HS-27A (cell line): ENCODE results near the gene LRIG2.
"Not testable (repeated sequence)": the region's sequence is repeated elsewhere in the genome, so short reads cannot be mapped to it uniquely, and the experiment has no call there.

ENCODE experiments used
- DNase-seq: peaks from one replicate; pipeline ENCODE4 v3.0.0-alpha.2; 2012; ENCODE audit warnings: low read depth, missing footprints

LRIG2 gene

DNA sequence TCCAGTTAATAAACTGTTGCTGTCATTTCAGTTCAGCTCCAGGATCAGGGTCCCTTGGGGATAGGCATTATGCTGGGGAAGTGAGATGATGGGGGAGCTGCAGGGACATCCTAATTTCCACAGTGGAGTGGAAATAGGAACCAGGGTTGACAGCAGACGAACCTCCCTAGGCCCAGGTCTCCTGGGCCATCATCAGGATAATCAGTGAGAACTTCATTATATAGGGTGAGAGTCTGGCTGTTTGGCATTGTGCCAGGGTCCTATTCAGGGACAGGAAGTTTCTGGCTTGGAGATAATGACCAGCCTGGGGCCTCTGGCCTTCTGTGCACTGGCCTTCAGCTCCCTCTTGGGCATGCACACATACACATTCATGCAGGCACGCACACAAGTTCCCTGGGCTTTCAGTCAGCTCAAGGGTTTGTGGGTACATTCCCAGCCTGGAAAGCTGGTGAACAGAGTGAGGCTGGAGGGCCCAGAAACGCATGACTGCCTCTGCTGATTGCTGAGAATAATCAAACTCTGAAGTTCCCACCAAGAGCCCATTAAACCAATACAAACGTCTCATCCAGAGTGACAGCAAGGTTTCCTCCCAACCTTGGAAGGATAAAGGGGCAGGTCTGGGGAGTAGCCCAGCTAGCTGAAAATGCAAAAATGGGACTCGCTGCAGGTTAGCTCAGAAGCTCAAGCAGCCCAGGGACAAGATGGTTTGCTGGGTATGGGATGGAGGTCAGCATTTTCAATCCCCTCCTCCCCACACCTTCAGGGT lies 13.9 kb upstream of the LRIG2 start:
- DNase-seq, result no peak

DNA sequence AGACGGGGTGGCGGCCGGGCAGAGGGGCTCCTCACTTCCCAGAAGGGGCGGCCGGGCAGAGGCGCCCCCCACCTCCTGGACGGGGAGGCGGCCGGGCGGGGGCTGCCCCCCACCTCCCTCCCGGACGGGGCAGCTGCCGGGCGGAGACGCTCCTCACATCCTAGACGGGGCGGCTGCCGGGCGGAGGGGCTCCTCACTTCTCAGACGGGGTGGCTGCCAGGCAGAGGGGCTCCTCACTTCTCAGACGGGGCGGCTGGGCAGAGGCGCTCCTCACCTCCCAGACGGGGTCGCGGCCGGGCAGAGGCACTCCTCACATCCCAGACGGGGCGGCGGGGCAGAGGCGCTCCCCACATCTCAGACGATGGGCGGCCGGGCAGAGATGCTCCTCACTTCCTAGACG lies 9.5 kb upstream of the LRIG2 start:
- DNase-seq, result not testable (repeated sequence)

DNA sequence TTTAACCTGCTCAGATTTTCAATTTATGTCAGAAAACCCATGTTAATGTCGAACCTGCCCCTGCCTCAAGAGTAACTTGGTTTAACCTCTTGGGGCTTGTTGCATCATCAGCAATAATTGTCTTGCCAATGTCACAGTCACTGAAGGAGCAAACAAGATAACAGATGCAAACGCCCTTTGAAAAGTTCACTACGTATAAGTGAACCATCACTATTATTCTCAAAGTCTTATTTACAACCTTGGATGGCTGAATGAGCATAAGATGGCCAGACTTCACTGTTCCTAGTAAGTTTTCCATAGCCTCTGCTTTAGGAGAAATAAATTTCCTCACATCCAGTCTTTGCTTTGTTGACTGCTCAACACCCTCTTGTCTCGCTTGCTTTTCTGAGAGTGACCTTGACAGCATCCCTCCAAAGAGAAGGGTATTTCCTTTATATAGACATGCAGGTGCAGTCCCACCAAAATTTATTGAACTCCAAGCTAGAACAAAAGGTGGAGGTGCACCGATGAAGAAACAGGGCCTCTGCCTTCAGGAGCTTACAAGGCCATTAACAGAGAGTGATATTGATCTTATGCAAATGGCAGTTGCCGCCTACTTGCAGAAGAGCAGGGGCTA lies 749 bp upstream of the LRIG2 start:
- no peak for DNase-seq

DNA sequence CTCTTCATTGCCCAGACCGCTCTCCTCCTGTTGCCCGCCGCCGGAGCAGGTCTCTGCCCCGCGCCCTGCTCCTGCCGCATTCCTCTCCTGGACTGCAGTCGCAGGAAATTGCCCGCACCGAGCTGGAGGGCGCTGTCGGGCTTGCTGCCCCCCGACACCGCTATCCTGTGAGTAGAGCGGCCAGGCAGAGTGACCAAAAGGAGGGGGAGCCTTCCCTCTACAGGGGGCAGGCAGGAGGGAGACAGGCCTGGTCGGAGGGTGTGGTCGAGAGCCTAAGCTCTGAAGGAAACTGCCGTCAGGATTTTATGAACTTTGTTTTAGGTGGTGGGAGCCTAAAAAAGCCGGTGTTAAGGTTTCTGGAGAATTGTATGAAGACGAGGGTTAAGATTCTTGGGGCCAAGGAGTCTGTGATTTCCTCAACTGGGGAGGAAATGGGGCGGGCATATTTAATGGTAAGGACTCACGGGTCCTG lies 517 bp downstream of the LRIG2 start:
- no peak for DNase-seq

DNA sequence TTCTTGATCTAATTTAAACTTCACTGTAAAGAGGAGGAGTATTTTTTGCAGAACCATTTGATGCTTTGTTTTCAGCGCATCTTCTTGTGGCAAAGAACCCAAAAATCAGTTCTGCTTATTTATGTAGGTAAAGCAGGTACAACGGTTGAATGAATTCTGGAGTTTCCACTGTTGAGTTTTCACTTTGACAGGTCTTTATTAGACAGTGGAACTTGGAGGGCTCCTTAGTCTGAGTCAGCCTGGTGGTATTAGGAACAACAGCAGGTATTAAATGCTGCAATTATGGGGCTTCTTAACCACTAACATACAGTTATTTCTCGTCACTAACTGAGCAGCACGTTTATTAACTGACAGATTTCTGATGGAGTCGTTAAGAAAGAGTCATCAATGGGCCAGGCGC lies 1.2 kb downstream of the LRIG2 start:
- no peak for DNase-seq

DNA sequence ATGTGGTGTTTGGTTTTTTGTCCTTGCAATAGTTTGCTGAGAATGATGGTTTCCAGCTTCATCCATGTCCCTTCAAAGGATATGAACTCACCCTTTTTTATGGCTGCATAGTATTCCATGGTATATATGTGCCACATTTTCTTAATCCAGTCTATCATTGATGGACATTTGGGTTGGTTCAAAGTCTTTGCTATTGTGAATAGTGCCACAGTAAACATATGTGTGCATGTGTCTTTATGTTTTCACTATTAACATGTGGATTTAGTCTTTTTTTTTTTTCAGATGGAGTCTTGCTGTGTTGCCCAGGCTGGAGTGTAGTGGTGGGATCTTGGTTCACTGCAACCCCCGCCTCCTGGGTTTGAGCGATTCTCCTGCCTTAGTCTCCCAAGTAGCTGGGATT lies 5.0 kb downstream of the LRIG2 start:
- not testable (repeated sequence) for DNase-seq

DNA sequence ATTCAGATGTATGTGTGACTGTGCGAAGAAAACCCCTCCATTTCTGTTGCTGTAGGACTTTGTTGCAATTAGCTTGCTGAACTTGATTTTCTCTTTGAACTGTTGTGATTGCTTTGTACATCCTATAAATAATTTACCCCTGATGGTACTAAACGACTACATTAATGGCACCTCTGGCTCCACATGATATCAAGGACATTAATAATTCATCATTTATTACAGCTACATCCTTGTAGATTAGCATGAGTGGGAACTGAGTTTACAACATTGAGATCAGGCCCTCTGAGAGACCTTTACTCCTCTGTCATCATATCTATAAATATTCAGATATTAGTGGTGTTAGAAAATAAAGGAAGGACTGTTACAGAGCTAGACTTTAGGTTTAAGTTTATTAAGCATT lies 13.5 kb downstream of the LRIG2 start:
- DNase-seq, result no peak

DNA sequence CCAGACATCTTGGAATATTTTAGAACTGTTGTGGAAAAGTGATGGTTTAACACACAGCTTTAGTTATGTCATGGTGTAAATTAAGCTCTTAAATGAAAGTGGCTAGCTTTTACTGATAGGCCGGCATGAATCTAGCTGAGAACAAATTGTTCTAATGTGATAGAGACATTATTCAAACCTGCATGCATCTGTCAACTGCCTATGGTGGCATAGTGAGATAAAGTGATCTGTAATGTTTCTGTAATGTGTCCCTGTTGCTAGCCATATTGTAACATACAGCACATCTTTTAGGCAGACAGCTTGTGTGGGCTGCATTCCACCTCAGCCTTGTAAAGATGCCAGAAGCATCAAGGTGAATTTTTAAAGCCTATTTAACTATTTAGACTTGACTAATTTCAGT lies 16.0 kb downstream of the LRIG2 start:
- DNase-seq, result no peak

DNA sequence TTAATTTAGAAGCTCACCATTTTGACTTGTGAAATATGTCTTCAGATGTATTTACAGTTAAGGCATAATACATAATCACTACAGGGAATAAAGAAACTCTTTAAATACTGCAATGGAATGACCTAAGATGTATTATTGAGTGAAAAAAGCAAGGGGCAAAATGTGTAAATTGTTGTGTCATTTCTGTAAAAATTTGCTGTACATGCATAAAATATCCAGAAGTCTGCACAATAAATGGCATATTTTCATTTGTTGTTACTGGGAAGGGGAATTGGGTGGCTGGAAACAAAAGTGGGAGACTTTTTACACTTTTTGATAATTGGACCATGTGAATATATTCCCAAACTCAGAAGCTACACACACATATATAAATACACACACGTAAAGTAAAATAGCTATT lies 17.1 kb downstream of the LRIG2 start:
- DNase-seq, result no peak

DNA sequence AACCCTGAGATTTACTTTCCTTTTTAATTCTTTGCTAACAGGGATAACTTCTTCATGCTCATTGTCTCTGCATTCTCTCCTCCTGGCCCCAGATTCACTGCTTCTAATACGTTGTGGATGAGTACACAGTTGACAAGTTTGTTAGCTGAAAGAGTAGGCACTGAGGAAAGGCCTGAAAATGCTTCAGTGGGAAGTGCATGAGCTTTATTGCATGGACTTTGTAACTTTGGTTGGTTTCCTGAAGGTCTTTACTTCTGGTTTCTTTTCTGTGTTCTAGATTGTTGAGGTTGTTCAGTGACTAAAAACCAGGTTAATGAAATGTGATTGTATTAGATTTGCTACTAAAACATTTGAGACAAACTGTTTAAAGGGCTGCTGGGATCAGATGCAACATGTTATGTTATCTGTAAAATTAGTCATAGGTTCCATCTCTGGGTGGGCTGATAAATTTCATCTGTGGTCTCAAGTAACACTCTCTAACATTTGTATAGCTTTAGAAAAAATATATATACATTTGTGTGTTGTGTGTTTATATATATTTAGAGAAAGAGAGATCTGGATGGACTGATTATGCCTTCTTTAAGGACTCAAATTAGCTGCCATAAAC lies 19.1 kb downstream of the LRIG2 start:
- no peak for DNase-seq

DNA sequence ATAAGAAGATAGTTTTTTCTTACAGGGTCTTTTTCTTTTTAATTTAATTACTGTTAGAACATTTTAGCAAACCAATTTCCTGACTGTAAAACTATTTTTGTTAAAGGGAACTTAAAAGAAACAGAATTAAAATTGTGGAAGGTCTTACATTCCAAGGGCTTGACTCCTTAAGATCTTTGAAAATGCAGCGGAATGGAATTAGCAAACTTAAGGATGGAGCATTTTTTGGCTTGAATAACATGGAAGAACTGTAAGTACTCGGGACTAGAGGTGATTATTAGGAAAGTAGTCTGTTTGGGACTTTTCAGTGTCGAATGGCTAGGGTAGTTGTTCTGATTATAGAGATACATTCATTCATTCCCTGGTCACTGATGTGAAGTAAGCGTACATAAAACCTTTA lies 21.5 kb downstream of the LRIG2 start:
- DNase-seq, result no peak

DNA sequence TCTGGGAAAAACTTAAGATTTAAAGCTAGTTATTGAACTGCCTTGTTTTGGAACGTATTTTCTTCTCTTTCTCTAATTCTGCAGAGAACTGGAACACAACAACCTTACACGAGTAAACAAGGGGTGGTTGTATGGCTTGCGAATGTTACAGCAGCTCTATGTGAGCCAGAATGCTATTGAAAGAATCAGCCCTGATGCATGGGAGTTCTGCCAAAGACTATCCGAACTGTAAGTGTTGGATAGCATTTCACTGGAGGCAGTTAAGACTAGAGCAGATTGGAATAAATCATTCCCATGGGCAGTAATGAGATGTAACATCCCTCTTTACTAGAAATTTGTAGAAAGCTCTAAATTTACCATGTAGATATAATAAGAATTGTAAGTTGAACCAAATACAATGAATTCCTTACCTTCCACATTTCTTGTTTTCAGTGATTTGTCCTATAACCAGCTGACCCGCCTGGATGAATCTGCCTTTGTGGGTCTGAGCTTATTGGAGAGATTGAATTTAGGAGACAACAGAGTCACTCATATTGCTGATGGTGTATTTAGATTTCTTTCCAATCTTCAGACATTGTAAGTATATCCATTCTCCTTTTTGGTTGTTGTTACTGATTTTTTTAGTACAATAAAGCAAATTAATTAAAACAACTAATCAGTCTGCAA lies 22.9 kb downstream of the LRIG2 start:
- DNase-seq, result no peak

DNA sequence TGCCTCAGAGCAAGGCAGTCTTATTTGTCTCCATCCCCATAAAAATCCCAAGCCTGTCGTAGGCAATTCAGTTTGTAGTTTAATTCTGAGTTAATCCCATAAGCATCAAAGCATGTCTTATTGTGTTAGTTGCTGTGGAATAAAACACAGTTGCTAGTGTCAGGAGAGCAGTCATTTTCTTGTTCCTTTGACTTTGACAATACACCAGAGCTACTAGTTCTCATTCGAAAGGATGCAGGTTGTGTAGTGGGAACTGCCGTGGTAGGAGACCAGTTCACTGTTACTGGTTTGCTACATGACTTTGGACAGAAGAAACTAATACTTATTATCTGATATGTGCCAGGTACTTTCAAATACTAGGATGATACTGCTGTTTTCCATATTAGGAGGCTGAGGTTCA lies 23.5 kb downstream of the LRIG2 start:
- DNase-seq, result no peak

DNA sequence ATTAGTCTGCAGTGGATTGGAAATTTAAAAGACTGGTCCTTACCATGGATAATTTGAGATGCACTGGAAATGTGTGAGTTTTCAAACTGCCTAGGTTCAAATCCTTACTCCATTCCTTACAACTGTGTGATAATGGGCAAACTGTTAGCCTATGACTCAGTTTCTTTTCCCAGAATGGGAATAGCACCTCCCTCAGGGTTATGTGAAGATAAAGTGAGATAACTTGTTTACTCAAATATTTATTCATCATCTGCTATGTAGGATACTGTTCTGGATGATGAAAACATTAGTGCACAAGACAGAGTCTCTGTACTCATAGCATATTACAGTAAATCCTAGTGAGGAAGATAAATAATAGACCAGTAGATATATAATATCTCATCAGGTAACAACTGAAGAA lies 28.6 kb downstream of the LRIG2 start:
- no peak for DNase-seq

DNA sequence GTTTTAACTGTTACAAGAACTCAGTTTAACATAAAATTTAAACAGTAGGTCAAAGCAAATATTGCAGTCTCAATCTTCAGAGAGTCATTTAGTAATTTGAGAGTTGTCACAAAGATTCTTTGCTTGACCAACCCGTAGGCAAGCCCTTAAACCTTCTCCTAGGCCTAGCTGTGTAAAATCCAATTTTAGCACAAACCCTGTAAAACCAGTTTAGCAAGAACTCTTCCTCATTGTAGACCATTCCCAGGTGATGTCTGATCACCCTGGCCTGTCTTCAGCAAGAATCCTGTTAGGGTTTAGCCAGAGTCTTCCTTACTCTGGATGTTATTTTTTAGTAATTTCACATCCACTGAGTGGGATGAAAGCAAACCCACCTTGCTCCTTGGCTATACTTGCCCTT lies 30.1 kb downstream of the LRIG2 start:
- no peak for DNase-seq

DNA sequence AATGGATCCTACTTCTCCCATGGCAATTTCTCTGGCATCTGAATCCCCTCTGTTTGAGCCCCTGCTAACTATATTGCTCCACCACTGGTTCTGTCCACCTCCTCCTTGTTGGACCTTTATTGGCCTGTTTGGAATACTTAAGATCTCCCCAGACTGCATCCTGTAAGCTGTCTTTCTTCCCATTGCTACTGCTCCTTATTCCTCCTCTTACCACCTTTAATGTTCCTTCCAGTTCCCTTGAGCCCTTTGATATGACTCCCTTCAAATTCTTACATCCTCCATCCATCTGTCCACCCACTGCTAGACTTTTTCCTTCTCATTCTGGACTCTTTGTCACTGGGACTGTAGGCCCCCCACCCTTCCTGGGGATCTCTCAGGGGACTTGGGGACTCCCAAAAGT lies 31.0 kb downstream of the LRIG2 start:
- DNase-seq, result no peak

DNA sequence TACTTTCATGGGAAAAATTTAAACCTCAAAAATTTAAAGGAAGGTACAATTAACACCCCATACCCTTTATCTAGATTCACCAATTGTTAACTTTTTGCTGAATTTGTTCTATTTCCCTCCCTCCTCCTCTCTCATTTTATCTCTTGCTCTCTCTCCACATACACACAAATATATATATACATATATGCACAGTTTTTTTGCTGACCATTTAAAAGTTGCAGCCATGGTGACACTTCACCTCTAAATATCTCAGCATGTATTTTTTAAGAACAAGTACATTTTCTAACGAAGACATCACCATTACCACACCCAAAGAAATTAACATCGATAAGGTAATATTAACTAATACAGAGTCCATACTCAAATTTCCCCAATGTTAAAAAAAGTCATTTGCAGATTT lies 33.9 kb downstream of the LRIG2 start:
- DNase-seq, result no peak

DNA sequence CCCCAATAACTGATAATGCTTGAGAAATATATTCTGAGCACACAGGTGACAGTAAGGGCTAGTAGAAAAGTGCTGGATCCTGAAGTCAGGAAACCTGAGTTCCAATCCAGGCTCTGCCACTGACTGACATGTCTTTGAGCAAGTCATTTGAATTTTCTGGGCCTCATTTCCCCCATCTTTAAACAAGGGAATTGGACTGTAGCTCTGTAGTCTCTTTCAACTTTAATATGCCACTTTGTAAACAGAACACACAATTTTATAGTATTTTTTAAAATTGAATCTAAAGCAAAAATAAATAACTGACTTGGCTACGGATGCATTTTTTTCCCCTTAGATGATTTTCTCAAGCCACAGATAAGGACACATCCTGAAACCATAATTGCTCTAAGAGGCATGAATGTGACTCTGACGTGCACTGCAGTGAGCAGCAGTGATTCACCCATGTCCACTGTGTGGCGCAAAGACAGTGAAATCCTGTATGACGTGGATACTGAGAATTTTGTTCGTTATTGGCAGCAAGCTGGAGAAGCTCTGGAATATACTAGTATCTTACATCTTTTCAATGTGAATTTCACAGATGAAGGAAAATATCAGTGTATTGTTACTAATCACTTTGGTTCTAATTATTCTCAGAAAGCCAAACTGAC lies 37.0 kb downstream of the LRIG2 start:
- no peak for DNase-seq

DNA sequence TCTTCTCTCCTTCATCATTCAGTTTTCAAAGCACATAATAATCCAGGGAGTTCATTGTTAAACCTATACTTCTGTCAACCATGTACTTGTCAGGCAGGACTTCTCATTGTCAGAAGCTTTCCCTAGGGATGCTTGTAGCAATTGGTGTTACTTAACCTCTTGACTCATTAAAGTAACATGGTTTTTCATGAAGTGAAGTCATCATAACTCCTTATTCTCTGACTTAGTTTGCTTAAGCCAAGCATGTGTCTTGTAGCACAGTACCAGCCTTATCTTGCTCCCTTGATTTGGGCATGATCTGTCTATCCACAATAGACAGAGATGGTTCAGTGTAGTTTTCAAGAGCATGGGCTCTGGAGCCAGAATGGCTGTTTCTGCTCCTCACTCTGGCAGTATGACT lies 45.3 kb downstream of the LRIG2 start:
- DNase-seq, result no peak

DNA sequence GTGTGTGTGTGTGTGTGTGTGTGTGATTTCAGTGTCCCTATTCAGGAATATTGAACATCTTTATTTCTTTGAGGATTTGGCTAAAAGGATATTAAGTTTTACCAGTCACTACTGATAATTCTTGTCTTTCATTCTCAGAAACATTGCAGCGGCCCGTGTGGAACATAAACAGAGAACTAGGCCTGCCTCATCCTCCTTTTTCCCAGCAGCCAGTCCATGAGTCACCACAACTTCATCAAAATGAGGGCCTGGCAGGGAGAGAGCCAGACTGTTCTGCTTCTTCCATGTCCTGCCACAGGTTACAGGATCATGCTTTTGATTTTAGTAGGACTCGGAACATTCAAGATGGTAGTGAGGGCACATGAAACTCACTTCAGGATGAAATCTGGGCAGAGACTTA lies 50.7 kb downstream of the LRIG2 start:
- DNase-seq, result no peak

DNA sequence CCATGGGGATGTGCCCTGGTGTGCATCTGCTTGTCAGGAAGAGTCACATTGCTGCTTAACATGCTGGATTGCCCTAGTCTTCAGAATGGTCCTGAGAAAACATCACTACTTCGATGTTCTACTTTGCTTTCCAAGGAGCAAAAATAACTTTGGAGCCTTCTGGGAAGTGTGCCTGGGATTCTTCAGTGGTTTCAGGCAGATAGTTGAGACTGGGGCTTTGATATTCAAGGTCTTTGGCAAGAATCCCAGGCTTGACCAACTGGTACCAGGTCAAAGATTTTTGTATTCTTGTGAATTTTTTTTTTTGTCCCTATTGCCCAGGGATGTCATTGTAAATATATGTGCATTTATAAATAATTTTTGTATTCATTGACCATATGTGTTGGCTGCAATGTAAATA lies 51.4 kb downstream of the LRIG2 start:
- no peak for DNase-seq

DNA sequence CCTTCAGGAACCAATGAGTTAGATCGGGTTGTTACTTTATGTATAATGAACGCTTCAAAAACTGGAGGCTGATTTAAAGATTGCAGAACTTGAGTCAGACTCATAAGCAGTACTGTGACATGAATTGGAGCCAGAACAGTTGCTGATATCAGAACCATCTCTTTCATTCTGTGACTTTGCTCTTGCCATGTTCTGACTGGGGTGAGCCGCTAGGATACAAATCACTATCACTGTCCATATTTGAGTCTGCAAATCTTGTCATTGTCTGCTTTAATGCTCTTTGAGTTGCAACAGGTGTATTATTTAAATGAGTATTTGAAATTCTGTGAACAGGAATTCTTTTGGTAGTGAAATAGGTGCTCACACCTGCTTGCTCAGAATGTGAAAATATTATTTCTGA lies 52.5 kb downstream of the LRIG2 start:
- DNase-seq, result no peak

DNA sequence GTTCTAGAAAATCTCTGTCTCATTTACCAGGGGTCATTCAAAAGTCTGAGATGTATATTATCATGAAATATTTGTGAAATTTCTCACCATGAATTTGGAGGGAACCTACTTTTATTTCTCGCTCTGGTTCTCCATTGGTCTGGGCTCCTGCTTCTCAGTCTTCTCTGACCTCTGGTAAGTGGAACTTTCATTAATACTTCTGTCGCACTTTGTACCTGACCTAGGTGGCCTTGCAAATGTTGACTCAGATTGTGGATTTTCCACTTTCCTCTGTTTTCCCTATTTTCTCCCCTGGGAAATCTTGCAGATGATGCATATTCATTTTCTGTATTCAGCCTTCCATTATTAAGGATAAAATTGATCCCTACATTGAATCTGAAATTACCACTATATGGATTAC lies 53.2 kb downstream of the LRIG2 start:
- DNase-seq, result no peak
